Pancreas (tissue), 10 donors: ENCODE results near the gene CCDC92B. TPM values are rescaled to one million over a fixed set of nuclear protein-coding genes. Genes with fewer than 3 reads are reported as not detected.
A peak's percentile ranks its signal among the peaks of the same experiment; 100 is the strongest.

ENCODE experiments used
- ATAC-seq, 4 donors: fragments of 200-7000 bp; cut with Tn5 transposase; one replicate each; pipeline versions ENCODE4 v1.8.0 to v1.9.1; 2020; ENCODE audit warnings: mild to moderate bottlenecking in 4 of 4, moderate library complexity in 4 of 4
- DNase-seq, 6 donors: peaks; one replicate each; pipeline ENCODE4 v3.0.0-alpha.2; 2020
- FAIRE-seq: peaks from 2 replicates; lab custom pipeline; 2012; peaks lifted over from hg19 to GRCh38; lab: Jason Lieb, UNC
- H3K27ac ChIP-seq, 4 donors: fragments of 200-600 bp; sonication (generic); 1 replicate in 3 of 4; 2 replicates in 1 of 4; pipeline versions ENCODE4 v1.5.0 to v1.8.0; 2020
- H3K27me3 ChIP-seq, 4 donors: fragments of 200-600 bp; one replicate each; pipeline ENCODE4 v1.8.0; 2021
- H3K36me3 ChIP-seq, 3 donors: fragments of 200-600 bp; sonication (generic) in 1 of 3; one replicate each; pipeline versions ENCODE4 v1.5.0 to v1.8.0; 2020 to 2021
- H3K4me1 ChIP-seq, 3 donors: fragments of 200-600 bp; one replicate each; pipeline ENCODE4 v1.8.0; 2021
- H3K4me3 ChIP-seq, 4 donors: fragments of 200-600 bp; sonication (generic) in 2 of 4; one replicate each; pipeline versions ENCODE4 v1.5.0 to v1.8.0; 2020 to 2021
- H3K9me3 ChIP-seq, 4 donors: fragments of 200-600 bp; one replicate each; pipeline ENCODE4 v1.8.0; 2021
- WGBS, 2 donors: extraction: QIAGEN DNeasy Blood & Tissue Kit; methylation state at CpG; one replicate each; pipeline ENCODE4 v1.1.7; 2013; 5-methylcytosine and 5-hydroxymethylcytosine counted together
- intact Hi-C, 3 donors: fragments of 100-400 bp; cut with DNase I; formaldehyde crosslinking; loops; one replicate each; pipeline versions ENCODE4 v1.11.1 to v1.14.2; 2022
- polyA plus RNA-seq, 2 donors: library from polyadenylated mRNA; stranded (reverse); fragments of 200-250 nt; gene quantifications; one replicate each; pipeline ENCODE4 v1.2.3, GENCODE V29; 2013
- total RNA-seq, 6 donors: library from RNA; stranded (reverse); fragmentation: NEBNext Ultra II Directional in 4 of 6; extraction: Animal tissue kit (Norgen Biotek cat#: 25700) in 4 of 6; gene quantifications; one replicate each; pipeline versions ENCODE4 v1.2.1 to v1.2.4, GENCODE V29; 2021 to 2023
- TF ChIP-seq, protein P1 (sequence below), 4 donors: fragments of 200-600 bp; sonication (generic) in 3 of 4; IDR thresholded peaks; one replicate each; pipeline versions ENCODE4 v1.5.0 to v1.8.0; 2021; ENCODE audit warnings: antibody characterized with exemption in 4 of 4
- donor health status: healthy with polysubstance abuse.
- donor health status: DM: no; HTN: no; CAD: no; lungs with moderate emphysema.
- donor health status: DM: no; HTN: no; CAD: no.
- donor health status: control.
- donor health status: control.
- donor health status: Bipolar disorder and iron deficiency.
- donor health status: DM: yes; HTN: yes; CAD: no.
- donor health status: DM: no; HTN: no; CAD: no.
- donor health status: DM: no; HTN: no; CAD: no.
- donor health status: DM: yes; HTN: yes; CAD: no.

CCDC92B gene
- total and polyA plus RNA-seq, 8 donors, result 0.19 to 4.6 (median 0.69) TPM

DNA sequence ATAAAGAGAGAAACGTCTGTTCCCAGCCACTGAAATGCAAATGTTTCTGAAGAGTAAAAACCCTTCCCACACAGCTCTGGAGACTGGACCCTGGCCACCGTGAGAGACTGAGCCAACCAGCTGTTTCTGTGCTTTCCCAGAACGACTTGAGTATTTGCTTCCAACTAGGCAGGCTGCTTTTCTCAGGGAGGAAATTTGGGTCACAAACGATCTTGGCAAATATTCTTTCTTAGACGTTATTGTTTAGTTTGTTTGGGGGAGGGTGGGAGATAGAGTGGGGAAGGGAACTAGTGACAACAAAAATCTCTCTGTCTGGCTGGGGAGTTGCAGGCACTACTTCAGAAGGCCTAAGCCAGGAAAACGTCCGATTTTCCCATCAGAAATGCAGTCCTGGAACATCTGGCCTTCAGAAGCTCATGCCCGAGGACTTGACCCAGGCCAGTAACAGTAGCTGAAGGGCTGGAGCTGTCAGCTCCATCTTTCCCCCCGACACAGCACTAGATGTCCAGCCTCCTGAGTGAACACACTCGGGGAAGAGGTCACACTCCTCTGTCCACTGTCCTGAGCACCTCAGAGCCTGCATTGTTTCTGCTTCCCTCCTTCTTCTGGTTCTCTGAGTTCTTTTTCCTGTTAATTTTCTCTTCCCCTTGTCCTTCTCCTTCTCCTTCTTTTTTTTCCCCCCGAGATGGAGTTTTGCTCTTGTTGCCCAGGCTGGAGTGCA is 4.0 kb downstream of the CCDC92B start:
- TF ChIP-seq, protein P1, sequence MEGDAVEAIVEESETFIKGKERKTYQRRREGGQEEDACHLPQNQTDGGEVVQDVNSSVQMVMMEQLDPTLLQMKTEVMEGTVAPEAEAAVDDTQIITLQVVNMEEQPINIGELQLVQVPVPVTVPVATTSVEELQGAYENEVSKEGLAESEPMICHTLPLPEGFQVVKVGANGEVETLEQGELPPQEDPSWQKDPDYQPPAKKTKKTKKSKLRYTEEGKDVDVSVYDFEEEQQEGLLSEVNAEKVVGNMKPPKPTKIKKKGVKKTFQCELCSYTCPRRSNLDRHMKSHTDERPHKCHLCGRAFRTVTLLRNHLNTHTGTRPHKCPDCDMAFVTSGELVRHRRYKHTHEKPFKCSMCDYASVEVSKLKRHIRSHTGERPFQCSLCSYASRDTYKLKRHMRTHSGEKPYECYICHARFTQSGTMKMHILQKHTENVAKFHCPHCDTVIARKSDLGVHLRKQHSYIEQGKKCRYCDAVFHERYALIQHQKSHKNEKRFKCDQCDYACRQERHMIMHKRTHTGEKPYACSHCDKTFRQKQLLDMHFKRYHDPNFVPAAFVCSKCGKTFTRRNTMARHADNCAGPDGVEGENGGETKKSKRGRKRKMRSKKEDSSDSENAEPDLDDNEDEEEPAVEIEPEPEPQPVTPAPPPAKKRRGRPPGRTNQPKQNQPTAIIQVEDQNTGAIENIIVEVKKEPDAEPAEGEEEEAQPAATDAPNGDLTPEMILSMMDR (IDR thresholded peaks at IDR 0.05), result no peak
- no peaks in the 10 kb centered on the region for H3K36me3 ChIP-seq
- FAIRE-seq (no peak), DNase-seq (no peak), ATAC-seq (no peak)
- no peak overlapping the region for H3K27ac ChIP-seq
- no peaks in the 10 kb centered on the region for H3K4me1 ChIP-seq
- no peak overlapping the region for H3K4me3 ChIP-seq
- no peaks in the 10 kb centered on the region for H3K27me3 ChIP-seq
- intact Hi-C loops, result no loop called here
- WGBS, 2 donors, result 20 to 21% methylated on average over 11 of the region's 11 CpGs
- no peaks in the 10 kb centered on the region for H3K9me3 ChIP-seq

DNA sequence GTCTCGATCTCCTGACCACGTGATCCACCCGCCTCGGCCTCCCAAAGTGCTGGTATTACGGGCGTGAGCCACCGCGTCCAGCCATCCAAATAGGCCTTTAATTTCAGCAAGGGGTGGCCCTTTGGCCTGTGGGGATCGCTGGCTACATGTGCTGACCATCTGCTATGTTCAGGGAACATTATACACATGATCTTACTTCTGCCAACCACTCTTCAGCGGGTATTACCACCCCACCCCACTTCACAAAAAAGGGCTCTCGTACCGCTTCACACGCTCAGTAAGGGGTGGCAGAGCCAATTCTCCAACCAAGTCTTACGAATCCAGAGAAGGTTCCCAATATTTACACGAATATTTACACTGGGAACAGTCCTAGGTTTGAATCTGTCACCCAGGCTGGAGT is 11.8 kb downstream of the CCDC92B start:
- no peak for FAIRE-seq
- no peak for ATAC-seq

DNA sequence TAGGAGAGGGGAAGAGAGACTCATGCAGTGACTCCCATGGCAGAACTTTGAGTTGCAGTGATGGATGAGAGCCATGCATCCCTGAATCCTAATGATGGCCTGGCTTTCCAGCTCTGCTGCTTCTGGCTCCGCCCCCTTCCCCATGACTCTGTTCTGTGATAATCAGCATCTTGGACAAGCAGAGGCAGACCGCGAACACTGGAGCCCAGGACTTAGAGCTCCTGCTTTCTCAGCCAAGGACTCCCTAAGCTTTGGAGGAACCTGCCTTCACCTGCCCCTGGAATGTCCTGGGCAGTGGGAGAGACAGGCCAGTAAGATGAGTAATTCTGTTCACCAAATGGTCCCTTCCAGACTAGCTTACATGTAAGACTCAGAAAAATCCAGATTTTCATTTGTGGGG is 12.5 kb downstream of the CCDC92B start:
- Histone ChIP-seq H3K9me3 (no peaks in the 10 kb centered on the region), H3K36me3 (no peaks in the 10 kb centered on the region), H3K27me3 (no peaks in the 10 kb centered on the region), H3K27ac (no peak overlapping the region), H3K4me1 (no peaks in the 10 kb centered on the region), H3K4me3 (no peak overlapping the region)
- 66 to 84% methylated on average over 3 of the region's 3 CpGs for WGBS, 2 donors
- FAIRE-seq, result no peak
- no peak for DNase-seq
- no peak for ATAC-seq
- TF ChIP-seq, protein P1 (IDR thresholded peaks at IDR 0.05), result no peak
- intact Hi-C loops, result no loop called here

More for the DNA sequence above, 11.8 kb downstream of the CCDC92B start:
- DNase-seq, result no peak
- Histone ChIP-seq H3K4me1 (no peaks in the 10 kb centered on the region), H3K9me3 (no peaks in the 10 kb centered on the region), H3K27ac (no peak overlapping the region), H3K4me3 (no peak overlapping the region), H3K36me3 (no peaks in the 10 kb centered on the region), H3K27me3 (no peaks in the 10 kb centered on the region)
- TF ChIP-seq, protein P1 (IDR thresholded peaks at IDR 0.05), result no peak
- 88 to 91% methylated on average over 15 of the region's 15 CpGs for WGBS, 2 donors
- intact Hi-C loops, result no loop called here

- Histone ChIP-seq H3K4me1 (no peaks in the 10 kb centered on the region), H3K9me3 (no peaks in the 10 kb centered on the region), H3K36me3 (no peaks in the 10 kb centered on the region), H3K27me3 (no peaks in the 10 kb centered on the region), H3K4me3 (no peak overlapping the region), H3K27ac (no peak overlapping the region)
- WGBS, 2 donors, result 59 to 63% methylated on average over 5 of the region's 5 CpGs
- FAIRE-seq (no peak), ATAC-seq (no peak), DNase-seq (no peak)
- TF ChIP-seq, protein P1 (IDR thresholded peaks at IDR 0.05), result no peak
- intact Hi-C loops, result no loop called here
Measured at GRCh38 chr17:2735896-2736295, 13.6 kb downstream of the CCDC92B start.

DNA sequence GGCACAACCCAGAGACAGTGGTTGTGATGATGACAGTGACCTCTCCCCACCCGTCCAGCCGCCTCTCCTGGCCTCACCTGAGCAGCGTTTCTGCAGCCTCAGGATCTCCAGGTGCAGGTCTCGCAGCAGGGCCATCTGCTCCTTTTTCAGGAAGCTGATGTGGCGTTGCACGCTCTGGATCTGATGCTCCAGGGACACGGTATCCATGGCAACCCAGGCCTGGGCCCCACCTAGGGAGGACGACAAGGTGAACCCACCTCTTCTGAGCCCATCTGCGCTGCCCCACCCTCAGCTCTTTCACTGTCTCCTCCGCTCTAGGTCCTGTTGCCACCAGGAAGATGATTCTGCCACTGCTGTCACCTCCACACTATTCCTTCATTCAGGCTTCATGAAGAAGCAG is 14.5 kb downstream of the CCDC92B start:
- WGBS, 2 donors, result 75% methylated on average over 10 of the region's 10 CpGs
- DNase-seq (no peak), ATAC-seq (peak in 2 of 4 donors; percentile 47 to 63), FAIRE-seq (no peak)
- H3K27ac ChIP-seq, result no peak overlapping the region
- intact Hi-C loops, result no loop called here
- no peaks in the 10 kb centered on the region for H3K9me3 ChIP-seq
- no peaks in the 10 kb centered on the region for H3K4me1 ChIP-seq
- TF ChIP-seq, protein P1 (IDR thresholded peaks at IDR 0.05), result no peak
- H3K27me3 ChIP-seq, result no peaks in the 10 kb centered on the region
- no peaks in the 10 kb centered on the region for H3K36me3 ChIP-seq
- no peak overlapping the region for H3K4me3 ChIP-seq
